ENCODE measurements around the gene RND1.
A peak's percentile ranks its signal among the peaks of the same experiment; 100 is the strongest.
"Not testable (repeated sequence)": the region's sequence is repeated elsewhere in the genome, so short reads cannot be mapped to it uniquely, and the experiment has no call there.

Gene RND1

GRCh38 chr12:48866052-48866711 lies 512 bp upstream of the RND1 start:
- no peak for DNase-seq

GRCh38 chr12:48863291-48863690 lies 2.4 kb downstream of the RND1 start:
- DNase-seq = no peak

GRCh38 chr12:48862760-48863159 lies 2.9 kb downstream of the RND1 start:
- DNase-seq = no peak

DNA sequence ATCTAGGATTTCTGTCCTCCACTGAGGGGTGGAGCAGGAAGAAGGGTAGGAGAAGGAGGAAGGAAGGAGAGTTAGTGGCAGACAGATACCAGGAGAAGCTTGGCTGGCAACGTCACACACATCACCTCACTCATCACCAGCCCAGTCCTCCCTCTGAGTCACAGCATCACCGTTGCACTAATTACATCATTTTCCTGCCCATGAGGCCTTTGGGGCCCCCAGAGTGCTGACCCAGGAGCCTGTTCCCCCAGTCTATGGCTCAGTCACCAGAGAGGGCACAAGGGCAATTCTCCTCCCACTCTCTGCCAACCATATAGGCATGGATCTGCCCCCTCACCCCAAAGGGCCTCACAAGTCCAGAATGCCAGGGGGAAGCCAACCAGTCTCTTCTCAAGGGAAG lies 4.6 kb downstream of the RND1 start:
- no peak for DNase-seq

GRCh38 chr12:48860236-48860635 lies 5.4 kb downstream of the RND1 start:
- not testable (repeated sequence) for DNase-seq

DNA sequence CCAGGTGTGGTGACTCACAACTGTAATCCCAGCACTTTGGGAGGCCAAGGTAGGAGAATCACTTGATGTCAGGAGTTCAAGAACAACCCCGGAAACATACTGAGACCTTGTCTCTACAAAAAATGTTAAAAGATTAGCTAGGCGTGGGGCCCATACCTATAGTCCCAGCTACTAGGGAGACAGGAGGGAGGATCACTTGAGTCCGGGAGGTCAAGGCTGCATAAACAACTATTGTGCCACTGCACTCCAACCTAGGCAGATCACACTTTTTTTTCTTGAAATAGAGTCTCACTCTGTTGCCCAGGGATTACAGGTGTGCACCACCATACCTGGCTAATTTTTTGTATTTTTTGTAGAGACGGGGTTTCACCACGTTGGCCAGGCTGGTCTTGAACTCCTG lies 6.1 kb downstream of the RND1 start:
- no peak for DNase-seq

DNA sequence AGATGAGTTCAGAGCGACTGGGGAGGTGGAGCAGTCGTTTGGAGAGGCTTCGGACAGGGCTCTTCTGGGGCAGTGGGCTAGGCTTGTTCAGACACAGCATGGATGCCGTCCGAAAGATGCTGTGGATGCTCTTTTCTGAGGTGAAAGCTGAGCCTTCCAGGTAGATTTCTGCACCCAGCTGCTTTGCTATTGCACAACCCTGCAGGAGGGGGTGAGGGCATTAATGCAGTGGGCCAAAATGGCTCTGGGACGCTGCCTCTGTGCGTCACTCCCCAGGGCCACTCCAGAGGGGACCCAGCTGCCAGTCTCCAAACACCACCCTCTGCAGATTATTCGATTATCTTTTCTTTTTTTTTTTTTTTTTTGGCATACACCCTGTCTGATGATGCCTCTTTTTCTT lies 7.6 kb downstream of the RND1 start:
- DNase-seq = no peak

DNA sequence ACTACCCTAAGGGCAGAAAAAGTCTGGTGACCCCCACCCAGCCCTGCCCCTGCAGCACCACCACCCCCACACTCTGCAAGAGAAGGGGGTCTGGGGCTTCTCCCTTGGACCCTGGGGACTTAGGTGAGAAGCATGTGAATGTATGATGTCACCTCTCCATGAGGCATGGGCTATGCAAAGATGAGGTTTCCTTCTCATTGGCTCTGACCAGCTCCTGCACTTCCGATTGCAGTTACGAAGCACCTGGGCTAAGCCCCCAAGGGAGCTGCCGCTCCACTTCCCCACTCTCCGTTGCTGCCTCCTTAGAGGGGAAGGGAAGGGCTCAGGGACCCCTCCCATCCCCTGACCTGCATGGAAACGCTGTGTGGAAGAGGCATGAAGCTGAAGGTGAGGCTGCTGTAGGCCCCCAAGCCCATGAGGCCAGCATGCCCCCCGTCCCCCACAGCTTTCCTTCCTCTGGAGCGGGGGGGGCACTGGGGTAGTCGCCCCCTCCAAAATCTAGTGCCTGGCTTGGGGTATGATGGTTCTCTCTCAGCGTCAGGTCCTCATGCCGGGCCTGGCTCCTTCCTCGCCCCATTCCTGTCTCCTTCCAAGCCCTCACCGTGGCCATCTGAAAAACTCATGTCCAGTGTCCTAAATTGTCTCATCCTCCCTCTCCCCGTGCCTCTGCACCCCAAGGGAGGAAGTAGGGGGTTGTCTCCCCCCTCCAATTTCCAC lies 8.2 kb downstream of the RND1 start:
- no peak for DNase-seq

- DNase-seq = no peak
Measured at GRCh38 chr12:48856379-48856778, 9.3 kb downstream of the RND1 start.

- not testable (repeated sequence) for DNase-seq
Measured at GRCh38 chr12:48854932-48855331, 10.7 kb downstream of the RND1 start.

GRCh38 chr12:48854488-48854887 lies 11.2 kb downstream of the RND1 start:
- DNase-seq = no peak

DNA sequence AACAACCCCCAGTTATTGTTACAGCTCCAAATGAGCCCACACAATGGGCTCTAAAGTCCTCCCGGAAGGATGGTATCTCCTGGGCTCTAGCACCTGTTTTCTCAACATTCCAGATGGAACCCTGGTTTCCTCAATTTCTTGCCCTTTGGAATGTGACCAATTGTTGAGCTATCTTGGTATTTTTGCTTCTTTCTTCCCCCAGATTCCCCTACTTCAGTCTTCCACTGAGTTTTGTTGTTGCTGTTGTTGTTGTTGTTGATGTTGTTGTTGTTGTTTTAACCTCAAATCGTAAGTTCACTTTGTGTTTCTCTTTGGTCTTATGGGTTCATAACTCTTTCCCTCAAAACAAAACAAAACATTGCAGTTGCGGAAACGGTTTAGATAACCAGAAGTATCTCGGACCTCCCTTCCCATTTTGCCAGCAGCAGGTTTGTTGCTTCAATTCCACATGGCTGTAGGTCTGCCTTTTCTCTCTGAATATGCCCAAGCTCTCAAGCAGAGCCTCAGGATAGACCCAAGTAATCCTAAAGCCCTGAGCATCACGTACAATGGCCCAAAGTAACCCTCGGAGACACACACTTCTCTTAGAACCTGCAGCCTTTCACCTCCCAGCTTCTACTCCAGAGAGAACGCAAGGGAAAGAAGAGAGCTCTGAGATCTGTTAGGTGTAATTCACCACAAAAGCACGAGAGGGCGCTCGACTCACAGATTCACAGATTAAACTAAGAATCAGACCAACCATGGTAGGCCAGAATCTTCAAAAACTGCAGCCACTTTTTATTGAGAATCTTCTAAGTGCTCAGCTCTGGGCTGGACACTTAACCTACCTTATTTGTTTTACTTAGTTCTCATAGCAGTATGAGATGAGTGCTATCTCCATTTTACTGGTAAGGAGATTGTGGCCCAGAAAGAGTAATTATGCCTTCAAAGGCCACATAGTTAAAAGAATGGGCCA lies 12.7 kb downstream of the RND1 start:
- DNase-seq = peak; percentile 88

DNA sequence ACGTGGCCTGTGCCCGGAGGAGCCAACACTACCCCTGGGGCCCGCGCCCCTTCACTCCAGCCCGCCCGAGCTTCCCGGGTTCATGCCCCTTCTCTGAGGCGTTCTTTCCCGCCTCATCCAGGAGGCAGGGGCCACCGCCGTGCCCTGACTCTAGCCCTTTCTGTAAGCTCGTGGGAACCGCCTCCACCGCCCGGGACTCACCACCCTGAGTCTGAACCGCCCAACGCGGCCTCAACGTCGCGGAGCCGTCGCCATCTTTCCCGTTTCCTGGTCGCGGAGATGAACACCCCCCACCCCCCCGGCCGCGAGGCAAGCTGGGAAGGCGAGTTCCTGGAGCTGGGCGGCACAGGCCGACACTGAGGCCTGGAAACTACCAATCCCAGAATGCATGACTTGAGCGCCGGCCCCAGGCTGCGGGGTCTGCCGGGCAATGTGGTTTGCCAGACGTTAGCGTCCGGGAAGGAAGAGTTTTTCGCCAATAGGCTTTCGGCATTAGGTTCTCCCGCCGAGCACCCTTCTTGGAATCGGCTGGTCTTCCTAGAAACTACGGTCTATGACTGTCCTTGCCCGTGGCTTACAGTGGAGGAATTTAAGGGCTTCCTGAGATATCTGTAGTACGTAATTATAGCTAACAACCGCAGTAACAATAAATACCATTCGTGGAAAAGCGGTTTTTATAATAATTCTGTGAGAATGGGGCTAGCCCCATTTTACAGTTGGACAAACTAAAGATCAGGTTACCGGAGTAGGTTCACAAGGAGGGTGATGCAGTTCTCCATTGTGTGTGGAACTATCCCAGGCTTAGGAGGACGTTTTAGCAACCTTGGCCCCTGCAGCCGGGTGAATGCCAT lies 13.6 kb downstream of the RND1 start, which contains the start of gene DDX23:
Gene DDX23, minus strand, starts transcription at position 281 of the 851 bp plus-strand sequence. CDS start 6,381 bp downstream, outside the sequence.
- peak; percentile 88 for DNase-seq

GRCh38 chr12:48842021-48842420 lies 23.6 kb downstream of the RND1 start:
- not testable (repeated sequence) for DNase-seq

- DNase-seq = no peak
Measured at GRCh38 chr12:48838048-48838447, 27.6 kb downstream of the RND1 start.

DNA sequence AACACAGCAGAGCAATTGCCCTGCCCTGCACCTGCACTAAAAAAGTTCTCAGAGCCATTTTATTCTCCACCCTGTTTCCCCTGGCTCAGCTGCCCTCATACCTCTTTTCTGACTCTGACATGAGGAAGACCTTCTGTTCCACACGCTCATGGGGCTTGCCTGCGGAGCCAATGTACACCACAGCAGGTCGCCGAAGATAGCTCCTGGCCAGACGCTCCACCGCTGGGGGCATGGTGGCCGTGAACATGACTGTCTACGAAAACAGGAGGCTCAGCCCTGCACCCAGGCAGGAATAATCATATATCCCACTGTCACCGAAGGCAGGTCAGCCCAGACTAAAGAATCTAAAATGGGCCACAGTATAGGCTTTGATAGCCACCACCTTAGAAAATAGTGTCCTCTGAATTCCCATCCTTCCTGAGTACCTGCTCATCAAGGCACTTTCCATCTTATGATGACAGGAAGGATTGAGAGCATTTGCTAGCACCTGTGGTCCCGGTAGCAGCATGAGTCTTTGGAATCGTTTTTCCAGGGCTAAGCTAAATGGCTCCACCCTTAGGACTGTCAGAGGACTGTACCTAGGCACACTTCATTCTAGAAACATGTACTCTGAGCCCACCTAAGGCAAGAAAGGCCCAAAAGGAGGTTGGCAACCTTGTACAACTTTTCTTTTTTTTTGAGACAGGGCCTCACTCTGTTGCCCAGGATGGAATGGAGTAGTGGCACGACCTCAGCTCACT lies 33.2 kb downstream of the RND1 start:
- DNase-seq = no peak

DNA sequence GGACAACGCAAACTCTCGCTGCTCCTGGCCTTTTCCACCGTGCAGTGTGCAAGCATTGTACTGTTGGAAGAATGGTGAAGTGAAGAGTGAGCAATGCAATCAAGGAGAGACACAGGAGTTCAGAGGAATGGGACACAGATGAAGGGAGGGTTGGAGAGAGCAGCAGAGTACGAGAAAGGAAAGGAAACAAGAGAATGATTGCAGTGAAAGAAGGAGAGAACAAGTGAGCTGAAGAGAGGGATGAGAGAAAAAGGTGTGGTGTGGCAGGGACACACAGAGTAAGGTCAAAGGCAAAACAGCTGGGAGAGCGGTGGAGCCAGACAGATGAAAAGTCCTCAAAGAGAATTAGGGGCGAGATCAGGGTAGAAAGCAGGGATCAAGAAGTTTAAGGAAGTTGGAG lies 34.4 kb downstream of the RND1 start:
- no peak for DNase-seq

DNA sequence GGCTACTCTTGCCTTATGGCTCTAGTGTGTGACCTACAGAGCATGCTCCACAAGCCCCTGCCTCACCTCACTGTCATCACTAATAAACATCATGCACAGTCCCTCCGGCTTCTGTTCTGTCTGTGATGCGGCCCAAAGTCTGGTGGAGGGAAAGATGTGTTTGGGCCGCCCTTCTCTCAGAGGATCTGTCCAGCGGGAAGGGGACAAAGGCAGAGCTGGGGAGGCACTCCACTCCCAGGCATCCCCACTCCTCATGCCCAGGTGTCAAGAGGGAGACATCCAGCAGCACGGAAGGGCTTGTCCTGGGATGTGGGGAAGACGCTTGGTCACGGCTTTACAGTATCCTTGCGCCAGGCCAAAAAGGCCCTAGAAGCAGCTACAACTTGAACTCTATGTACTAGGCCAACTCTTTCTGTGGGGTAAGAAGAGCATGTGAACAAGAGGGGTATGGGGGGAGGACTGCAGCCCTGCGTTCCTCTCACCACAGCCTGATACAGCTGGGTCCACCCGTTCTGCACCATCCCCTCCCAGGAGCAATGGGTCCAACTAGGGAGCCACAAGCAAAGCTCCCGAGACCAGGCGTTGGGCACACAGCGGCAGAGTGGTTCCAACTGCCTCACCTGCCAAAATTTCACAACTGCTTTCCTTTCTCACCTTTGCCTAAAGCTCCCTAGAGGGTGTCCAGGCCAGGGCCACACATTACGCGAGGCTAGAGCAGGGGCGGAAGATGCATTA lies 36.7 kb downstream of the RND1 start:
- DNase-seq = no peak

DNA sequence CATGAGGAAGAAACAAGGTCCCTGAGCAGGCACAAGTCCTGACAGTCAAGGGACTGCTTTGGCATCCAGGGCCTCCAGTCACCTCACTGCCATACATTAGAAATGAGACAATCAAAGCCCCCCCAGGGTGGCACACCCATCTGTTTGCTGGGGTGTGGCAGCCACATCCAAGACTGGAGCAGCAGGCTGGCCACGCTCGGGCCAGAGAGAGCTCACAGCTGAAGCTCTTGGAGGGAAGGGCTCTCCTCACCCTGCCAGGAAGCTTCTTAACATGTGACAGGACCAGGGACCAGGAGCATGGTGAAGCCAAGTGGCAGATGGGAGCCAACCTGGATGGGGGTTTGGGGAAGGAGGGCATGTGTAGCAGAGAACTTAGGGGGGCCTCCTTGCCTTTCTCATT lies 37.4 kb downstream of the RND1 start:
- no peak for DNase-seq

DNA sequence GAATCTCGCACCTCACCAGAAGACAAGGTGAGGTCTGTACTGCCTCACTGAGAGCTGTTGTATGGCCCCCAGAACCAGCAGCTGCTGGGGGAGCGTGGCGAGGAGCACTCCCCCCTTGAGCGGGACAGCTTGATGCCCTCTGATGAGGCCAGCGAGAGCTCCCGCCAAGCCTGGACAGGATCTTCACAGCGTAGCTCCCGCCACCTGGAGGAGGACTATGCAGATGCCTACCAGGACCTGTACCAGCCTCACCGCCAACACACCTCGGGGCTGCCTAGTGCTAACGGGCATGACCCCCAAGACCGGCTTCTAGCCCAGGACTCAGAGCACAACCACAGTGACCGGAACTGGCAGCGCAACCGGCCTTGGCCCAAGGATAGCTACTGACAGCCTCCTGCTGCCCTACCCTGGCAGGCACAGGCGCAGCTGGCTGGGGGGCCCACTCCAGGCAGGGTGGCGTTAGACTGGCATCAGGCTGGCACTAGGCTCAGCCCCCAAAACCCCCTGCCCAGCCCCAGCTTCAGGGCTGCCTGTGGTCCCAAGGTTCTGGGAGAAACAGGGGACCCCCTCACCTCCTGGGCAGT lies 38.1 kb downstream of the RND1 start:
- DNase-seq = no peak

- DNase-seq = no peak
Measured at GRCh38 chr12:48827026-48827425, 38.6 kb downstream of the RND1 start.

All from activated CD4-positive, alpha-beta T cell treated with anti-CD3 and anti-CD28 coated beads, Interleukin-2, amount 50 U/mL, for 1 hour (primary cell).